SHP77 (cell line): ENCODE measurements around the gene ZNF652.
"Not testable (repeated sequence)": the region's sequence is repeated elsewhere in the genome, so short reads cannot be mapped to it uniquely, and the experiment has no call there.

Source experiments
- DNase-seq, 2 experiments: peaks; one replicate each; lab custom pipeline; 2025; lab: John Stamatoyannopoulos, UW

Gene ZNF652

GRCh38 chr17:49361902-49362722 is at the start of gene ZNF652:
Gene ZNF652, minus strand, starts transcription at chr17:49362250. Its CDS starts 44,525 bp downstream, at chr17:49317725.
- peak; percentile 96 to 98 for DNase-seq

GRCh38 chr17:49409066-49409465 is 47.0 kb upstream of the ZNF652 start:
- no peak for DNase-seq

- peak; percentile 94 to 96 for DNase-seq
These were observed 46.0 kb upstream of the ZNF652 start for GRCh38 chr17:49407981-49408501.

GRCh38 chr17:49407086-49407485 is 45.0 kb upstream of the ZNF652 start:
- no peak for DNase-seq

GRCh38 chr17:49406421-49407061 is 44.5 kb upstream of the ZNF652 start:
- DNase-seq, result no peak

- DNase-seq, result no peak
These were observed 42.9 kb upstream of the ZNF652 start for GRCh38 chr17:49404906-49405305.

- DNase-seq, result no peak
These were observed 42.3 kb upstream of the ZNF652 start for GRCh38 chr17:49404361-49404760.

- no peak for DNase-seq
These were observed 41.7 kb upstream of the ZNF652 start for GRCh38 chr17:49403514-49404289.

GRCh38 chr17:49402706-49403105 is 40.7 kb upstream of the ZNF652 start:
- no peak for DNase-seq

- DNase-seq, result no peak
These were observed 40.0 kb upstream of the ZNF652 start for GRCh38 chr17:49401971-49402611.

- no peak for DNase-seq
These were observed 37.9 kb upstream of the ZNF652 start for GRCh38 chr17:49399995-49400394.

GRCh38 chr17:49397586-49397985 is 35.5 kb upstream of the ZNF652 start:
- no peak for DNase-seq

GRCh38 chr17:49393491-49394255 is 31.6 kb upstream of the ZNF652 start:
- DNase-seq, result no peak

- DNase-seq, result no peak
These were observed 28.7 kb upstream of the ZNF652 start for GRCh38 chr17:49390548-49391324.

- not testable (repeated sequence) for DNase-seq
These were observed 27.7 kb upstream of the ZNF652 start for GRCh38 chr17:49389514-49390347.

GRCh38 chr17:49388692-49389513 is 26.9 kb upstream of the ZNF652 start:
- DNase-seq, result no peak

- no peak for DNase-seq
These were observed 26.2 kb upstream of the ZNF652 start for GRCh38 chr17:49388290-49388640.

GRCh38 chr17:49387498-49388289 is 25.6 kb upstream of the ZNF652 start:
- DNase-seq, result no peak
